Activated CD8-positive, alpha-beta memory T cell treated with anti-CD3 and anti-CD28 coated beads for 24 hours (primary cell): ENCODE results near the gene SCRT2.

Source experiments
- DNase-seq: peaks from one replicate; pipeline ENCODE4 v3.0.0-alpha.2; 2020

The SCRT2 gene

GRCh38 chr20:623021-623420 lies 52.6 kb downstream of the SCRT2 start:
- DNase-seq, result no peak

- DNase-seq, result no peak
Observed at GRCh38 chr20:622161-622560, 53.4 kb downstream of the SCRT2 start.

GRCh38 chr20:621125-621756 lies 54.4 kb downstream of the SCRT2 start:
- no peak for DNase-seq

GRCh38 chr20:620246-620645 lies 55.4 kb downstream of the SCRT2 start:
- no peak for DNase-seq

- no peak for DNase-seq
Observed at GRCh38 chr20:618980-619379, 56.6 kb downstream of the SCRT2 start.

- no peak for DNase-seq
Observed at GRCh38 chr20:617934-618690, 57.5 kb downstream of the SCRT2 start.

- DNase-seq, result no peak
Observed at GRCh38 chr20:615514-615913, 60.1 kb downstream of the SCRT2 start.

- no peak for DNase-seq
Observed at GRCh38 chr20:611843-612185, 63.8 kb downstream of the SCRT2 start.
